Ectodermal cell (in vitro differentiated cells): ENCODE results near the gene KDM4C.

Experiments used
- H3K27ac ChIP-seq: 2 replicates; pipeline ENCODE4 v1.7.0; 2013; ENCODE audit warnings: mild to moderate bottlenecking, low read depth, low read length; ENCODE audit not compliant: insufficient read depth, poor library complexity, severe bottlenecking
- H3K27me3 ChIP-seq: 2 replicates; pipeline ENCODE4 v1.7.0; 2013; ENCODE audit warnings: mild to moderate bottlenecking, low read length; ENCODE audit not compliant: insufficient read depth, control insufficient read depth, poor library complexity, severe bottlenecking
- H3K36me3 ChIP-seq: one replicate; pipeline ENCODE4 v1.7.0; 2013; ENCODE audit warnings: low read length; ENCODE audit not compliant: control insufficient read depth, insufficient read depth
- H3K4me1 ChIP-seq: one replicate; pipeline ENCODE4 v1.7.0; 2013; ENCODE audit warnings: low read length; ENCODE audit not compliant: control insufficient read depth, insufficient read depth
- H3K4me3 ChIP-seq: 2 replicates; pipeline ENCODE4 v1.7.0; 2013; ENCODE audit warnings: low read depth, low read length, control low read depth; ENCODE audit not compliant: insufficient read depth
- H3K9me3 ChIP-seq: 2 replicates; pipeline ENCODE4 v1.7.0; 2013; ENCODE audit warnings: mild to moderate bottlenecking, low read length, moderate library complexity; ENCODE audit not compliant: control insufficient read depth
- WGBS, 2 experiments: methylation state at CpG; one replicate each; pipeline ENCODE4 v1.1.7; 2013; ENCODE audit warnings: missing lambda C conversion rate in 2 of 2; 5-methylcytosine and 5-hydroxymethylcytosine counted together

KDM4C gene

DNA sequence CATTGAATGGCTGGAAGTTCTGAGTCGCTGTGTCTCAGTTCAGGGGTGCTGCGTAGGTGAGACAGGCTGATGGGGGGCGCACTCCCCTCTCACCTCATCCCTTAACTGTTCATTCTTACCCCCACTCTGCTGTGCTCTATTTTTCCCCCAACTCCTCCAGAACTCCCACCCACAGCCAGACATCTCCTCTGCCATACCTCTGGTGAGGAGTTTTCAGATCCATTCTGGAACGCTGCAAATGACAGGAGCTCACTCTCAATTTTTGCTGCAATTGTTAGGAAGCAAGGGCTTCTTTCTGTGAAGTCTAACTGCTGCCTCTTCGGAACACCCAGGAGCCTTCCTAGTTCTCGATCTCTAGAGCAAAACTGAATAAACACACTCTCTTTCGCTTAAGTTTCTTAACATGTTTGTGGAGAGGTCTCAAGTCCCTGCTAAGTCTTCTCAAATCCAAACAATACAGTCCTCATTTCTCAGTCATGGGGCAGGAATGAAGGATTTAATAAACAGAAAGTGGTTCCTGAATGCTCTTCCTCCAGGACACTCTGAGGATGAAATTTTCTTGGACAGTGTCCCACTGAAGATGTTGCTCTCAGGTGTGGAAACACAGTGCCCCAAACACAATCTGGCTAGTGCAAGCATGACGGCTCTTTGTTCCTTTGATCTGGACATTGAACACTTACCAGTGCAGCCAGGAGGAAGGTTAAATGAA is 387.7 kb downstream of the KDM4C start:
- Histone ChIP-seq H3K4me3 (no peak overlapping the region), H3K27ac (no peak overlapping the region), H3K4me1 (no peaks in the 10 kb centered on the region), H3K9me3 (no peaks in the 10 kb centered on the region), H3K36me3 (no peaks in the 10 kb centered on the region), H3K27me3 (no peaks in the 10 kb centered on the region)
- 93% methylated on average over 8 of the region's 8 CpGs for WGBS, 2 experiments

DNA sequence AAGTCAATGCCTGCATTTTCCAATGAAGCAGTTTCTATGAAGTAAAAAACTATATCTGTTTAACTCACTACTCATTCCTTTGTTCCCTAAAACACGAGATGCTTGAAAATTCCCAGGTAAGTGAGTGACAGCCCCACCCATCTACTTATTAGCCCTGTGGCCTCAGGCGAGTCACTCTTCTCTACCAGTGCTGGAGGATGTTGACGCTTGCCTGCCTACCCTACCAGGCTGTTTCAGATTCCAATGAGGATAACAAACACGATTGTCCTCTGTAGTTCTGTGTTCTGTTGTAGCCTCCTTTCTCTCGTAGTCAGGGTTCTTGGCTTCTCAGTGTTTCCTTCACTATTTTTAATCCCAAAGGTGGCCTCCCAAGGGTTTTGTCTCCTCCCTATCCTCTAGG is 388.8 kb downstream of the KDM4C start:
- H3K4me1 ChIP-seq, result no peaks in the 10 kb centered on the region
- 46 to 59% methylated on average over 5 of the region's 5 CpGs for WGBS, 2 experiments
- no peaks in the 10 kb centered on the region for H3K27me3 ChIP-seq
- H3K9me3 ChIP-seq, result no peaks in the 10 kb centered on the region
- H3K27ac ChIP-seq, result no peak overlapping the region
- H3K4me3 ChIP-seq, result no peak overlapping the region
- H3K36me3 ChIP-seq, result no peaks in the 10 kb centered on the region

DNA sequence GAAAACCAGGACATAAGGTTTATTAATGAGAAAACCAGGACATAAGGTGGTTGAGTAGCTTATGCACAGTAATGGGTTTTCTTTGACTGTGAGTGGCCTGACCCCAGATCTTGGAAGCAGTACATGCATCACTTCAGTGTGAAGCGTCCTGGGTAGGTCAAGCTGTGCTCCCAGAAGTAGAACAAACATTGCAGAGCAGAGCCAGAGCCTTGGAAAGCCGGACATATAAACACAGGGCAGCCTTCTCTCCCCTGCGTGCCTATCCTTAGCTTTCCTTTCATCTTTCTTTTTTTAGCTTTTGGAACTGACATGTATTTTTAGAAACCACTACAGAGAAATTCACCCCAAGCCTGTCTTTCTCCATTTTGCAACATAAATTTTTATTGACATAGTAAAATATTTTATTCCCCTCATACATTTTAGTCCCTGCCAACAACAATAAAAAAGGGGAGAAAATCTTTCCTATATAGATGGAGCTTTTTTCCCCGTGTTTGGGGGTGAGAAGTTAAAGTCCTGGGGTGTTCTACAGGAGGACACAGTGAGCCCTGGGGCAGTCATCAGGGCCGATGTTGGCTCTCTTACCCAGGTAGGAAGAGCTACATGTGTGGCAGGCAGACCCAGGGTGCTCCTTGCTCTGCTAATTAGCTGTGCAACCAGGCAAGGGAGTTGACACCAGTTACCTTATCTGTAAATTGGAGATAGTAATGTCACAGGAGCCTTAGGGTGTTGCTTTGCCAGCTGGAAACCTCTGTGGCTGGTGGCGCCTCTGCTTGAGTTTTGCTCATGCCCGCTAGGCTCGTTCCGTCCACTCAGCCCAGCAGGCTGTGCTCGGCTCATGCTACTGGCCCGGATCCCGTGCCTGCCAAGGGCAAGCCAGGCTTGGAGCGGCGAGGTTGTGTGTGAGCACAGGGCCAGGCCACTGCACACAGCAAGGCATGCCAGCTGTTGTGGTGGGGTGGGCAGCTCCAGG is 389.6 kb downstream of the KDM4C start:
- WGBS, 2 experiments, result 94% methylated on average over 14 of the region's 14 CpGs
- H3K4me3 ChIP-seq, result no peak overlapping the region
- no peaks in the 10 kb centered on the region for H3K4me1 ChIP-seq
- no peak overlapping the region for H3K27ac ChIP-seq
- no peaks in the 10 kb centered on the region for H3K27me3 ChIP-seq
- H3K9me3 ChIP-seq, result no peaks in the 10 kb centered on the region
- H3K36me3 ChIP-seq, result no peaks in the 10 kb centered on the region

DNA sequence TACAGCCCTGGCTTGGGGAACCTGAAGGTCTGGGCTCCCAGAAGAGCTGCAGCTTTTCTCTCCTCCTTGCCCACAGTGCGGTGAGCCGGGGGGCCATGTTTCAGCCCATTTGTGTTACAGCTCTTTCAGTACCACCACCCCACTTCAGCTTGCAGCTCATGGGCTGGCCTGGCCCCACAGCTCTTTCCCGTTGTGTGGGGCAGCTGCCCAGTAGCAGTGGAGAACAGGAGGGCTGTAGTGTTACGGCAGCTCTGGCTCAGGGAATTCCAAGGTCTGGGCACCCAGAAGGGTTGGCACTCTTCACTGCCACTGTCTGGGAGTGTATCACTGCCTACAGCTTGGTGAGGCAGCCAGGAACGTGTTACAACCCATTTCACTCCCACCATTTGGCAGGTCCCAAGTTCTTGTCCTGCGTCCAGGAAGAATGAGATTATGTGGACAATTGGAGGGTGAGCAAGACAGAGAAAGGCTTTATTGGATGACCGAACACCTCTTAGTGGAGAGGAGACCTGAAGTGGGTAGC is 390.5 kb downstream of the KDM4C start:
- no peaks in the 10 kb centered on the region for H3K36me3 ChIP-seq
- H3K4me1 ChIP-seq, result no peaks in the 10 kb centered on the region
- no peaks in the 10 kb centered on the region for H3K27me3 ChIP-seq
- H3K4me3 ChIP-seq, result no peak overlapping the region
- 91 to 97% methylated on average over 7 of the region's 7 CpGs for WGBS, 2 experiments
- no peaks in the 10 kb centered on the region for H3K9me3 ChIP-seq
- no peak overlapping the region for H3K27ac ChIP-seq

DNA sequence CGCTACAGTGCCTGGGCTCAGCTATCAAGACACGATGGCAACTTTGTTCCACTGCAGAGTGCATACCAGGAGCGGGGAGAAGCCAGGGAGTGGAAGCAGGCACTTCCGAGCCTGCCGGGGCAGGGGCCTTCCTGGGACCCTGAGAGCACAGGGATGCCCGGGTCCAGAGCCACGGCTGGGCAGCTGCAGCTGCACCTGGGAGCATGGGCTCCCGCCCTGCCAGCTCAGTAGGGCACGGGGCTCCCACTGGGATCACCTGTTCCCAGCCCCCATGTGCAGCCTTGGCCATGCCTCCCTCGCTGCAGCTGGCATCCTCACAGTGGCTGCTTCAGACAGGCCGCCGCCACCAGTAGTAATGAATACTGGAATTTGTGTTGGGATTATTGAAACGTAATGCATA is 391.5 kb downstream of the KDM4C start:
- Histone ChIP-seq H3K9me3 (no peaks in the 10 kb centered on the region), H3K4me3 (no peak overlapping the region), H3K27ac (no peak overlapping the region), H3K27me3 (no peaks in the 10 kb centered on the region), H3K36me3 (no peaks in the 10 kb centered on the region), H3K4me1 (no peaks in the 10 kb centered on the region)
- 95 to 96% methylated on average over 13 of the region's 13 CpGs for WGBS, 2 experiments

DNA sequence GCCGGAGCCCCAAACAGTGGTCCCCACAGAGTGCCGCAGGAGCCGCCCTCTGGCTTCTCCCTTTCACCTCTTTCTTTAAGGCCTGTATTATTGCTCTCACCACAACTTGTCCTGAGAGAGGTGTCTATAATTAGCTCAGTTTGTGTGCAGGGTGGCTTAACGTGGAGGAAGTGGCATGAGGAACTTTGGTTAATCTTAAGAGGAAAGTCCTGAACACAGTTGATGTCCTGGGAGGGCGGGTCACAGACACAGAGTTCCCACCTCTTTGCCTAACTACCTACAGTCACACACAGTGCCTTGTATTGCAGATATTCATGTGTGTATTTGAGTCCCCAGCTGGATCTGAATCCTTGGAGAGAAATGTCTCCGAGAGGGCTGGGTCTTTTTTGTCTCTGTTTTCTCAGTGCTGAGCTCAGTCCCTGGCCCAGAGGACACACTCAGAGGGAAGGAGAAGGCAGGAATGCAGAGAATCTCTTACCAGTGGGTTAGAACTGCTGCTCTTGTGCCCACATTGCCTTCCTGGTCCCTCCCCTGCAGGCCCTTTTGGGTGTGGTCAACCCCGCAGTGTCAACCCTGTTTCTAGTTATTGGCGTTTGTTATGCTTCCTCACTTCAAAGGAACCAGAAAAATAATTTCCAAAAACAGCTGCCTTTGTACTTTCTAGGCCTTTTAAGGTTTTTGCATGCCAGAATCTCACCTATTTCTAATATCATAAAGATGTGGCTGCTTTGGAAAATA is 392.5 kb downstream of the KDM4C start:
- WGBS, 2 experiments, result 89 to 91% methylated on average over 7 to 8 of the region's 8 CpGs
- no peaks in the 10 kb centered on the region for H3K36me3 ChIP-seq
- no peaks in the 10 kb centered on the region for H3K9me3 ChIP-seq
- no peak overlapping the region for H3K4me3 ChIP-seq
- H3K27me3 ChIP-seq, result no peaks in the 10 kb centered on the region
- H3K4me1 ChIP-seq, result no peaks in the 10 kb centered on the region
- H3K27ac ChIP-seq, result no peak overlapping the region

DNA sequence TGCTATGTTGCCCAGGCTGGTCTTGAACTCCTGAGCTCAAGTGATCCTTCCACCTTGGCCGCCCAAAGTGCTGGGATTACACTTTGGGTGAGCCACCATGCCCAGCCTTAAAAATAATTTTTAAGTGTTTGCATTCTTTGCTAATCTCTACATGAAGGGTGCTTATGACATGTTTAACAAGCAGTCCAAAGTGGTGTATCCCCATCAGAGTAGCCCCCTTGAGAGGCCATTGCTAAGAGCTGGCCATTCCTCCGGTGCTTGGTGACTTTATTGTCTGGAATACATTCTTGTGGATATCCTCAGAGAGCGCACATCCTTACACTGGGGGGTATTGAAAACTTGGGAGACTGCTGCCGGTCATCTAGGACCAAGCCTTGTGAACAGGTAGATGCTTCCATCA is 395.4 kb downstream of the KDM4C start:
- WGBS, 2 experiments, result 84 to 86% methylated on average over 4 of the region's 4 CpGs
- H3K36me3 ChIP-seq, result no peaks in the 10 kb centered on the region

DNA sequence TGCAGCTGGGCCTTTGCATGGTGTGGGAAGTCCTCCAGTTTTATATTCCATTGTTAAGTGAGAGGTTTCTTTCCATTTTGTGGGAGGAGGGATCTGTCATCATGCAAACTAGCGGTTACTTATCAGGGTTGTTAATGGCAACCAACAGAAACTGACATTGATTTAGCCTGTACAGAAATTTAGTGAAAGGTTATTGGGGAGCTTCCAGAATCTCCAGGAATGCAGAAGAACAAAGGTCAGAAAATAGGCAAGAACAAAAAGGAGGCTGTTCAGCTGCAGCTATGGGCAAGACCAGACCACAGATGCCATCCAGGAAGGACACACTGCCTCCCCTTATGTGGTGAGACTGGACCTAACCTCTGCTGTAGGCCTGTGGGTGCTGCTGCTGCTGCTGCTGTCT is 395.8 kb downstream of the KDM4C start:
- no peak overlapping the region for H3K4me3 ChIP-seq
- H3K36me3 ChIP-seq, result no peaks in the 10 kb centered on the region
- H3K27me3 ChIP-seq, result no peaks in the 10 kb centered on the region
- H3K27ac ChIP-seq, result no peak overlapping the region
- WGBS, 2 experiments, result 84 to 94% methylated on average over 1 of the region's 1 CpG
- no peaks in the 10 kb centered on the region for H3K9me3 ChIP-seq
- H3K4me1 ChIP-seq, result no peaks in the 10 kb centered on the region

More for the DNA sequence above, 395.4 kb downstream of the KDM4C start:
- H3K4me1 ChIP-seq, result no peaks in the 10 kb centered on the region
- H3K27ac ChIP-seq, result no peak overlapping the region
- H3K4me3 ChIP-seq, result no peak overlapping the region
- H3K27me3 ChIP-seq, result no peaks in the 10 kb centered on the region
- H3K9me3 ChIP-seq, result no peaks in the 10 kb centered on the region

DNA sequence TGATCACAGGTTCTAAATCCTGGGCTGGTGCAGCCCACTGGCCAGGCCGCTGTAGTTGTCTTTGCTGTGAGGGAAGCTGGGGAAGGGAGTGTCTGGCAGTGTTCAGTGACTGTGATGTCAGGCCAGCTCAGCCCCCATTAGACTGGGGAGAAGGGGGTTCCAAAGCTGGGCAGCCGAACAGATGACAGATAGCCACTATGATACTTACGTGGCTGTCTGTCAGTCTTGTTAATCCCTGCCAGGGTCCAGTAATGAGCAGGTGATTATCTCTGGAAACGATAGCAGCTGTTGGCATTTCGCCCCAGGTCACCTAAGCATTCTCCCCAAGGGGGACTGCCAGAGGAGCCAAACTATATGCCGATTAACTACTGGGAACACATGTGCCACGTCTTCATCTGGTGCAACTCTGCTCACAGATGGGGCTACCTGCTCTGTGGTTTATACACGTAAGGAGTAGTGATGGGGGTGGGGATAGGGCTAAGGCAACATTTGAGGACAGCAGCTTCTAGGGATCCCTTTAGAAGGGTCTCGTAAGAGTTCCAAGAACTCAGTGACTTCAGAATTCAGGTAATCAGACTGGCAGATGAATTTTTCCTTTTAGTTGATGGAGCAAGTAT is 396.3 kb downstream of the KDM4C start:
- Histone ChIP-seq H3K4me3 (no peak overlapping the region), H3K36me3 (no peaks in the 10 kb centered on the region), H3K27ac (no peak overlapping the region), H3K9me3 (no peaks in the 10 kb centered on the region), H3K27me3 (no peaks in the 10 kb centered on the region), H3K4me1 (no peaks in the 10 kb centered on the region)
- 91 to 93% methylated on average over 9 of the region's 9 CpGs for WGBS, 2 experiments
